ENCODE results near the gene CMC1. TPM values are rescaled to one million over a fixed set of nuclear protein-coding genes. Genes with fewer than 3 reads are reported as not detected.

CMC1 gene
- total and polyA plus RNA-seq, 7 donors, result 14.4 to 73.4 (median 23.2) TPM

DNA sequence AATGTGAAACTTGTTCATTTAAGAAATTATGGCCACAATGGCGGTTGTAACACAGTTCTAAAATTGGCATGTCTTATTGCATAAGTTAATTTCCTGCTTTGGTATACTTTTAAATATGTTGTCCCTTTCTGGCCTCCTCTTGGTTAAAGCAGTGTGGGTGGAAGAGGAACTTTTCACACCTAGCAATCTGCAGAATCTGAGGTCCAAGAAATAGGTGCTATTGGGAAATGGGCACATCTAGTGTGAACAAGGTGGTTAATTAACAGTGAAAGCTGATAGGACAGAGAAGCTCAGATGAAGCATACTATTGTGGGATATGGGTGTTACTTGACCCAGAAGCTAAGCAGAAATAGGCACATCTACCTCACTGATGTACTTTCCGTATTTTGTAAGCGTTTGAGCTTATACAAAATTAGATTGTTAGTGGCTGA, 10.6 kb downstream of the CMC1 start:
- WGBS, 3 donors, result 58 to 91% (median 66%) methylated on average over 3 of the region's 3 CpGs
- Histone ChIP-seq H3K4me3 (no peak overlapping the region), H3K27me3 (ENCODE audit: insufficient read depth in 3 of 3, low read length in 2 of 3) (no peaks in the 10 kb centered on the region), H3K4me1 (no peaks in the 10 kb centered on the region), H3K27ac (no peak overlapping the region), H3K36me3 (ENCODE audit: insufficient read depth in 1 of 2, low read depth in 1 of 2) (no peaks in the 10 kb centered on the region), H3K9me3 (no peaks in the 10 kb centered on the region)
- DNase-seq (no peak), ATAC-seq (peak in 2 of 4 donors; percentile 57 to 68)
- TF ChIP-seq, protein P1, sequence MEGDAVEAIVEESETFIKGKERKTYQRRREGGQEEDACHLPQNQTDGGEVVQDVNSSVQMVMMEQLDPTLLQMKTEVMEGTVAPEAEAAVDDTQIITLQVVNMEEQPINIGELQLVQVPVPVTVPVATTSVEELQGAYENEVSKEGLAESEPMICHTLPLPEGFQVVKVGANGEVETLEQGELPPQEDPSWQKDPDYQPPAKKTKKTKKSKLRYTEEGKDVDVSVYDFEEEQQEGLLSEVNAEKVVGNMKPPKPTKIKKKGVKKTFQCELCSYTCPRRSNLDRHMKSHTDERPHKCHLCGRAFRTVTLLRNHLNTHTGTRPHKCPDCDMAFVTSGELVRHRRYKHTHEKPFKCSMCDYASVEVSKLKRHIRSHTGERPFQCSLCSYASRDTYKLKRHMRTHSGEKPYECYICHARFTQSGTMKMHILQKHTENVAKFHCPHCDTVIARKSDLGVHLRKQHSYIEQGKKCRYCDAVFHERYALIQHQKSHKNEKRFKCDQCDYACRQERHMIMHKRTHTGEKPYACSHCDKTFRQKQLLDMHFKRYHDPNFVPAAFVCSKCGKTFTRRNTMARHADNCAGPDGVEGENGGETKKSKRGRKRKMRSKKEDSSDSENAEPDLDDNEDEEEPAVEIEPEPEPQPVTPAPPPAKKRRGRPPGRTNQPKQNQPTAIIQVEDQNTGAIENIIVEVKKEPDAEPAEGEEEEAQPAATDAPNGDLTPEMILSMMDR (IDR thresholded peaks at IDR 0.05), result no peak
- intact Hi-C loops (cut with DNase I), result no loop called here

DNA sequence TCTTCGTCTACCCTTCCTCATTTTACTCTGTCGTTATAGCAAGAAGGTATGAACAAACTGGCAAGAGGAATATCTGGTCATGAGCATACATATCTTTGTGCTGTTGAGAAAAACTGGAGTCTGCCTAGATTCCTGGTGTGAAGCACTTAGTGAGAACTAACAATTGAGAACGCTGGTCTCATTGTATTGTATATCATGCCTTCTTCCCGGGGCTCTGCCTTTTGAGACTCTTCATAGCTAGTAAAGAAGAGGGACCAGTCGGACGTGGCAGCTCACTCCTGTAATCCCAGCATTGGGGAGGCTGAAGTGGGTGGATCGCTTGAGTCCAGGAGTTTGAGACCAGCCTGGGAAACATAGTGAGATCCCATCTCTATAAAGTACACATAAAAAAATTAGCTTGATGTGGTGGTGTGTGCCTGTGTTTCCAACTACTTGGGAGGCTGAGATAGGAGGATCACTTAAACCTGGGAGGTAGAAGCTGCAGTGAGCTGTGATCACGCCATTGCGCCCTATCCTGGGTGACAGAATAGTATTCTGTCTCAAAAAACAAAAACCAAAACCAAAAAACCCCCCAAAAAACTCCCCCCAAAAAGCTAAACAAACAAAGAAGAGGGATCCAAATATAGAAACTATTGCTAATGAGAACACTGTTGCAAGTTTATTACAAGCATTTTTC, 11.8 kb downstream of the CMC1 start:
- Histone ChIP-seq H3K27me3 (ENCODE audit: insufficient read depth in 3 of 3, low read length in 2 of 3) (no peaks in the 10 kb centered on the region), H3K36me3 (ENCODE audit: insufficient read depth in 1 of 2, low read depth in 1 of 2) (no peaks in the 10 kb centered on the region), H3K9me3 (no peaks in the 10 kb centered on the region), H3K27ac (no peak overlapping the region), H3K4me3 (no peak overlapping the region), H3K4me1 (no peaks in the 10 kb centered on the region)
- ATAC-seq, result no peak
- 92 to 93% (median 93%) methylated on average over 9 of the region's 9 CpGs for WGBS, 3 donors
- TF ChIP-seq, protein P1 (IDR thresholded peaks at IDR 0.05), result no peak
- DNase-seq, result no peak
- intact Hi-C loops (cut with DNase I), result no loop called here

DNA sequence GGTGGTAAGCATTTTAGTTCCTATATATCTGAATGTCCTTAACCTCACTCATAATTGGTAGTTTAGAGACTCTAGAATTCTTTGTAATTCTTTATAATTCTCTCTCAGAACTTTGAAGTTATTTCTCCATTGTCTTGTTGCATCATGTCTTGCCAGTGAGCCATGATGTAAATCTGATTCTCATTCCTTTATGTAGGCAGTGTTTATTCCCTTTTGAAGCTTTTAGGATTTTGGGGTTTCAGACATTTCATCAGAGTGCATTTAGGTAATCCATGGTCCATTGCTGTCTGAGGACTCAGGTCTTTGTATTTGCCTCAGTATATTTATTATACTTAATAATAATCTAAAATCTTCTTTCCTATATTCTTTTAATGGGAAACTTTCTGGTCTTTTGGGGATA, 20.6 kb downstream of the CMC1 start:
- Histone ChIP-seq H3K36me3 (ENCODE audit: insufficient read depth in 1 of 2, low read depth in 1 of 2) (peaks cover 0 to 15% of the 10 kb centered on the region in 2 donors), H3K9me3 (no peaks in the 10 kb centered on the region), H3K4me3 (no peak overlapping the region), H3K27me3 (ENCODE audit: insufficient read depth in 3 of 3, low read length in 2 of 3) (no peaks in the 10 kb centered on the region), H3K4me1 (no peaks in the 10 kb centered on the region), H3K27ac (no peak overlapping the region)
- intact Hi-C loops (cut with DNase I), result no loop called here
- TF ChIP-seq, protein P1 (IDR thresholded peaks at IDR 0.05), result no peak
- no peak for ATAC-seq
- DNase-seq, result no peak

DNA sequence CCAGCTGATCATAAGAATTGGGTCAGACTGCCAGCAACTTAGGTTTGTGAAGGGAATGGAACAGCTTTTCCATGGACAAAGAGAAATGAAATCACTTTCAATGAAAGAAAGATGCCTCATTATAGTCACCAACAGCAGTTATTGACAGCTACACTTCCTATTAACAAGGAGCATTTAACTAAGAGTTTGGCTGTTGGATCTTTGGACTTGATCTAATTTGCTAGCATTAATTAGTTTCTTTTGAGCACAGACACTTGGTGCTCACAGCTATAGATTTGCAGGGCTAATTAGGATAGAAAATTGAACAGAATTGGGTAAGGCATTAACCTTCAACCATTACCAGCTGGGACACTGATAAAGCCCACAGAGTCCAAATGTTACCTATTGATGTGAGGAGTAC, 24.2 kb downstream of the CMC1 start:
- DNase-seq, result no peak

More for the DNA sequence above, 24.2 kb downstream of the CMC1 start:
- TF ChIP-seq, protein P1 (IDR thresholded peaks at IDR 0.05), result no peak
- no peaks in the 10 kb centered on the region for H3K4me1 ChIP-seq
- no peaks in the 10 kb centered on the region for H3K27me3 ChIP-seq (ENCODE audit: insufficient read depth in 3 of 3, low read length in 2 of 3)
- peaks cover 0 to 15% of the 10 kb centered on the region in 2 donors for H3K36me3 ChIP-seq (ENCODE audit: insufficient read depth in 1 of 2, low read depth in 1 of 2)
- H3K9me3 ChIP-seq, result no peaks in the 10 kb centered on the region
- intact Hi-C loops (cut with DNase I), result no loop called here
- H3K27ac ChIP-seq, result no peak overlapping the region
- ATAC-seq, result no peak
- no peak overlapping the region for H3K4me3 ChIP-seq

Data from psoas muscle (tissue), 8 donors.